ENCODE measurements around the gene KRT6A. TPM values are rescaled to one million over a fixed set of nuclear protein-coding genes. Genes with fewer than 3 reads are reported as not detected.

The KRT6A gene
- total RNA-seq, 1 experiment from 2014 or later = 1,688 TPM

DNA sequence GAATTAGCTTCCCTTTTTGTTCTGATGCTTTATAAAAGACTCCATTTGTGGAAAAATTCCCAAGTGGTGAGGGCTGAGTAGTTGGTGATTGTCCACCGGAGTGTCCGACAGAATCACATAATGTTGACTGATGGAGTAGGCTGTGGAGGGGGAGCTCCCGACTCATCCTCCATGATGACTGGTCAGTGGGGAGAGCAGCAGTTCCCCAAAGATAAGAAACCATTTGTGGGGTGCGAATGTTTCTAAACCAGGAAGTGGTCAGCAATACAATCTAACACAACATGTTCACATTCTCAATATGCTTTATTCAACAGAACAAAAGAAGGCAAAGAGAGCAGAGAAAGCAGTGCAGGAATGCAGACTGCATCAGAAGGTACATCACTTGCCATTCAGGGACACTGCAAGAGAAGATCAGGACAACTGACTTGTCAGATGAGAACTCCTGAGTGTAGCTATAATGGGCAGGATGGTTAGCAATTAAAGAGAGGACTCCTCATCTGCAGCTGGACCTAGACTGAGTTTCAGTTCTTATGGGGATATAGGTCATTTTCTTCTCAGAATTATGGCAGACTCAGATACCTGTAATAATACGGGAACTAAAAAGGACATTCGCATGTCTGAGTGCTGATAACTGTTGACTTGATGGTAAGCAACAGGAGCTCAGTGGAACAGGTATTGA, 46.6 kb downstream of the KRT6A start:
- no peak overlapping the region for H3K27ac Mint-ChIP-seq (ENCODE audit: low read depth, unreplicated experiment)
- ChIA-PET CTCF (interaction anchor here (0.5 to 1.1 kb wide), 4 partner anchors 50 to 576 kb away, joined by 3 to 5 read pairs (median 4); no protein-coding TSS in a partner anchor), POLR2A (no interaction called here)
- intact Hi-C loops (cut with micrococcal nuclease) = loop anchor here (10.0 kb wide), 1 partner anchor 52 kb away; no protein-coding TSS in a partner anchor
- no peak for DNase-seq (ENCODE audit: unreplicated experiment)
- no peaks in the 10 kb centered on the region for H3K9me3 Mint-ChIP-seq (ENCODE audit: unreplicated experiment)
- H3K4me3 Mint-ChIP-seq (ENCODE audit: unreplicated experiment) = no peak overlapping the region
- H3K27me3 Mint-ChIP-seq (ENCODE audit: insufficient read depth, unreplicated experiment) = no peaks in the 10 kb centered on the region
- TF ChIP-seq, protein P1, sequence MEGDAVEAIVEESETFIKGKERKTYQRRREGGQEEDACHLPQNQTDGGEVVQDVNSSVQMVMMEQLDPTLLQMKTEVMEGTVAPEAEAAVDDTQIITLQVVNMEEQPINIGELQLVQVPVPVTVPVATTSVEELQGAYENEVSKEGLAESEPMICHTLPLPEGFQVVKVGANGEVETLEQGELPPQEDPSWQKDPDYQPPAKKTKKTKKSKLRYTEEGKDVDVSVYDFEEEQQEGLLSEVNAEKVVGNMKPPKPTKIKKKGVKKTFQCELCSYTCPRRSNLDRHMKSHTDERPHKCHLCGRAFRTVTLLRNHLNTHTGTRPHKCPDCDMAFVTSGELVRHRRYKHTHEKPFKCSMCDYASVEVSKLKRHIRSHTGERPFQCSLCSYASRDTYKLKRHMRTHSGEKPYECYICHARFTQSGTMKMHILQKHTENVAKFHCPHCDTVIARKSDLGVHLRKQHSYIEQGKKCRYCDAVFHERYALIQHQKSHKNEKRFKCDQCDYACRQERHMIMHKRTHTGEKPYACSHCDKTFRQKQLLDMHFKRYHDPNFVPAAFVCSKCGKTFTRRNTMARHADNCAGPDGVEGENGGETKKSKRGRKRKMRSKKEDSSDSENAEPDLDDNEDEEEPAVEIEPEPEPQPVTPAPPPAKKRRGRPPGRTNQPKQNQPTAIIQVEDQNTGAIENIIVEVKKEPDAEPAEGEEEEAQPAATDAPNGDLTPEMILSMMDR (IDR thresholded peaks at IDR 0.05; ENCODE audit: unreplicated experiment) = no peak
- BruUV-seq (replicated peaks) = no TSS peak
- H3K36me3 Mint-ChIP-seq (ENCODE audit: insufficient read depth, unreplicated experiment) = no peaks in the 10 kb centered on the region
- peaks cover 20% of the 10 kb centered on the region for H3K4me1 Mint-ChIP-seq (ENCODE audit: insufficient read depth, unreplicated experiment)

DNA sequence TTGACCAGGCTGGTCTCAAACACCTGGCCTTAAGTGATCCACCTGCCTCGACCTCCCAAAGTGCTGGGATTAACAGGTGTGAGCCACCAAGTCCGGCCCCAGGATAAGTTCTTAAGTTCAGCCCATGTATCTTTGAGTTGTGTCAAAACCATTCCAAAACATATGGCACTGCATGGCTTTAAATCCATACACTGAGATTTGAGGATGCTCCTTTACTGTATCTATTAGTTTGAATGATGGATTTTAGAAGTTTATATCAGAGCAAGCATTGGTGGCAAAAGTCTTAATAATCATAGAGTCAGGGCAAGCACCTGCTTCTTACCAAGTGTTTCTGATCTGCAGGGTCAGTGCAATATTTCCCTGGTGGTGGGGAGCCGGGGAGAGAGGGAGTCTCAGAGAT, 47.2 kb downstream of the KRT6A start:
- H3K4me3 Mint-ChIP-seq (ENCODE audit: unreplicated experiment) = no peak overlapping the region
- ChIA-PET POLR2A (no interaction called here), CTCF (interaction anchor here (0.5 kb wide), 1 partner anchor 577 kb away, joined by 3 read pairs; no protein-coding TSS in a partner anchor)
- intact Hi-C loops (cut with micrococcal nuclease) = loop anchor here (10.0 kb wide), 1 partner anchor 51 kb away; no protein-coding TSS in a partner anchor
- no peaks in the 10 kb centered on the region for H3K27me3 Mint-ChIP-seq (ENCODE audit: insufficient read depth, unreplicated experiment)
- peaks cover 26% of the 10 kb centered on the region for H3K4me1 Mint-ChIP-seq (ENCODE audit: insufficient read depth, unreplicated experiment)
- H3K36me3 Mint-ChIP-seq (ENCODE audit: insufficient read depth, unreplicated experiment) = no peaks in the 10 kb centered on the region
- DNase-seq (ENCODE audit: unreplicated experiment) = no peak
- H3K9me3 Mint-ChIP-seq (ENCODE audit: unreplicated experiment) = no peaks in the 10 kb centered on the region
- no TSS peak for BruUV-seq (replicated peaks)
- TF ChIP-seq, protein P1 (IDR thresholded peaks at IDR 0.05; ENCODE audit: unreplicated experiment) = no peak
- no peak overlapping the region for H3K27ac Mint-ChIP-seq (ENCODE audit: low read depth, unreplicated experiment)

DNA sequence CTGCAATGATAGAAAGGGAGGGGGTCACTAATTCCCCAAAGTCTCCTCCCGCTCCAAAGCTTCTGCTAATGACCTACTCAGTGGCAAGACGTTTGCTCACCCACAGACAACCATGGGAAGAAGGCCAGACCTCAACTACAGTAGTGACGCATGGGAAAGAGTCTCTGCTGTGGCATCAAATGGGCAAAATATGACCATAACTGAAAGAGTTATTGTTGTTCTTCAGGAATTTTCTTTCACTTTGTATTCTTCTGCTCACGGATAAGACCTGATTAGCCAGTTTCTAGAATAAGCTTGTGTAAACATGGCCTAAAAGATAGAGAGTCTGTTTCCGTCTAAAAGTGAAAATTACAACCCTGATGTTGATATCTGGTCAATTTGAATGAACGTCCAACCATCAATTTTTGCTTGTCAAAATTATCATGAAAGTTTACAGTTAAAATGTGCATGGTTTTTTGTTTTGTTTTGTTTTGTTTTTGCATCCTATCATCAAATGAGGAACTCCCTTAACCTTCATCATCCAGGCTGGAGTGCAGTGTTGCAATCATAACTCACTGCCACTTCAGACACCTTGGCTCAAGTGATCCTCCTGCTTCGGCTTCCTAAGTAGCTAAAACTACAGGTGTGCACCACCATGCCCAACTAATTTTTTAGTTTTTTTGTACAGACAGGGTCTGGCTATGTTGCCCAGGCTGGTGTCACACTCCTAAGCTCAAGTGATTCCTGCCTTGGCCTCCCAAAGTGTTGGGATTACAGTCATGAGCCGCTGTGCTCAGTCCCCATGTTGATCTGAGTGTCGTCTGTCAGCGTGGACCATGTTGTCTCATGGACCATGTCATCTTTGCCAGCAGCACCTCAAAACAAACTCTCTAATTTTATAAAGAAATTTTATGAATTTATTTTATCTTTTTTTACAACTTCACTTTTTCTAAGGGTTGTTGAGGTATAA, 48.1 kb downstream of the KRT6A start:
- H3K4me3 Mint-ChIP-seq (ENCODE audit: unreplicated experiment) = no peak overlapping the region
- DNase-seq (ENCODE audit: unreplicated experiment) = no peak
- no peaks in the 10 kb centered on the region for H3K36me3 Mint-ChIP-seq (ENCODE audit: insufficient read depth, unreplicated experiment)
- no peak overlapping the region for H3K27ac Mint-ChIP-seq (ENCODE audit: low read depth, unreplicated experiment)
- intact Hi-C loops (cut with micrococcal nuclease) = loop anchor here (5.0 to 10.0 kb wide), 3 partner anchors 50 to 77 kb away; partner anchors contain the start of gene KRT5
- no peaks in the 10 kb centered on the region for H3K9me3 Mint-ChIP-seq (ENCODE audit: unreplicated experiment)
- TF ChIP-seq, protein P1 (IDR thresholded peaks at IDR 0.05; ENCODE audit: unreplicated experiment) = no peak
- H3K27me3 Mint-ChIP-seq (ENCODE audit: insufficient read depth, unreplicated experiment) = no peaks in the 10 kb centered on the region
- ChIA-PET POLR2A (no interaction called here), CTCF (no interaction called here)
- BruUV-seq (replicated peaks) = no TSS peak
- peaks cover 29% of the 10 kb centered on the region for H3K4me1 Mint-ChIP-seq (ENCODE audit: insufficient read depth, unreplicated experiment)

DNA sequence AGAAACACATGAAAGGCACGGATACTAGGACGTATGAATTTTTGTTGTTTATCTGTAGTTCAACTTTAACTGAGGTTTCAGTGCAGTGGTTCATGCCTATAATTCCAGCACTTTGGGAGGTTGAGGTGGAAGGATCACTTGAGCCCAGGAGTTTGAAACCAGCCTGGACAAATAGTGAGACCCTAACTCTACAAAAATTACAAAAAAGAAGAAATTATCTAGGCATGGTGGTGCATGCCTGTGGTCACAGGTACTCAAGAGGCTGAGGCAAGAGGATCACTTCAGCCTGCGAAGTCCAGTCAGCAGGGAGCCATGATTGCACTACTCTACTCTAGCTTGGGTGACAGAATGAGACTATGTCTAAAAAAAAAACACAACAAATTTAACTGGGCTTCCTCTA, 49.1 kb downstream of the KRT6A start:
- H3K4me1 Mint-ChIP-seq (ENCODE audit: insufficient read depth, unreplicated experiment) = peaks cover 29% of the 10 kb centered on the region
- H3K4me3 Mint-ChIP-seq (ENCODE audit: unreplicated experiment) = no peak overlapping the region
- H3K9me3 Mint-ChIP-seq (ENCODE audit: unreplicated experiment) = no peaks in the 10 kb centered on the region
- TF ChIP-seq, protein P1 (IDR thresholded peaks at IDR 0.05; ENCODE audit: unreplicated experiment) = no peak
- no TSS peak for BruUV-seq (replicated peaks)
- ChIA-PET CTCF (interaction anchor here (1.1 kb wide), 1 partner anchor 116 kb away, joined by 3 read pairs; no protein-coding TSS in a partner anchor), POLR2A (no interaction called here)
- no peak for DNase-seq (ENCODE audit: unreplicated experiment)
- intact Hi-C loops (cut with micrococcal nuclease) = loop anchor here (2.0 to 10.0 kb wide), 4 partner anchors 49 to 78 kb away; partner anchors contain the start of gene KRT5
- no peak overlapping the region for H3K27ac Mint-ChIP-seq (ENCODE audit: low read depth, unreplicated experiment)
- H3K27me3 Mint-ChIP-seq (ENCODE audit: insufficient read depth, unreplicated experiment) = no peaks in the 10 kb centered on the region
- no peaks in the 10 kb centered on the region for H3K36me3 Mint-ChIP-seq (ENCODE audit: insufficient read depth, unreplicated experiment)
